Pancreas (tissue), 10 donors: ENCODE measurements around the gene VWDE. TPM values are rescaled to one million over a fixed set of nuclear protein-coding genes. Genes with fewer than 3 reads are reported as not detected.
"Not testable (repeated sequence)": the region's sequence is repeated elsewhere in the genome, so short reads cannot be mapped to it uniquely, and the experiment has no call there.

ENCODE experiments used
- ATAC-seq, 4 donors: fragments of 200-7000 bp; cut with Tn5 transposase; one replicate each; pipeline versions ENCODE4 v1.8.0 to v1.9.1; 2020; ENCODE audit warnings: mild to moderate bottlenecking in 4 of 4, moderate library complexity in 4 of 4
- DNase-seq, 6 donors: peaks; one replicate each; pipeline ENCODE4 v3.0.0-alpha.2; 2020
- FAIRE-seq: peaks from 2 replicates; lab custom pipeline; 2012; peaks lifted over from hg19 to GRCh38; lab: Jason Lieb, UNC
- H3K27ac ChIP-seq, 4 donors: fragments of 200-600 bp; sonication (generic); 1 replicate in 3 of 4; 2 replicates in 1 of 4; pipeline versions ENCODE4 v1.5.0 to v1.8.0; 2020
- H3K27me3 ChIP-seq, 4 donors: fragments of 200-600 bp; one replicate each; pipeline ENCODE4 v1.8.0; 2021
- H3K36me3 ChIP-seq, 3 donors: fragments of 200-600 bp; sonication (generic) in 1 of 3; one replicate each; pipeline versions ENCODE4 v1.5.0 to v1.8.0; 2020 to 2021
- H3K4me1 ChIP-seq, 3 donors: fragments of 200-600 bp; one replicate each; pipeline ENCODE4 v1.8.0; 2021
- H3K4me3 ChIP-seq, 4 donors: fragments of 200-600 bp; sonication (generic) in 2 of 4; one replicate each; pipeline versions ENCODE4 v1.5.0 to v1.8.0; 2020 to 2021
- H3K9me3 ChIP-seq, 4 donors: fragments of 200-600 bp; one replicate each; pipeline ENCODE4 v1.8.0; 2021
- CTCF ChIP-seq, 4 donors: fragments of 200-600 bp; sonication (generic) in 3 of 4; IDR thresholded peaks; one replicate each; pipeline versions ENCODE4 v1.5.0 to v1.8.0; 2021; ENCODE audit warnings: antibody characterized with exemption in 4 of 4
- WGBS, 2 donors: extraction: QIAGEN DNeasy Blood & Tissue Kit; methylation state at CpG; one replicate each; pipeline ENCODE4 v1.1.7; 2013; 5-methylcytosine and 5-hydroxymethylcytosine counted together
- intact Hi-C, 3 donors: fragments of 100-400 bp; cut with DNase I; formaldehyde crosslinking; loops; one replicate each; pipeline versions ENCODE4 v1.11.1 to v1.14.2; 2022
- polyA plus RNA-seq, 2 donors: library from polyadenylated mRNA; stranded (reverse); fragments of 200-250 nt; gene quantifications; one replicate each; pipeline ENCODE4 v1.2.3, GENCODE V29; 2013
- total RNA-seq, 6 donors: library from RNA; stranded (reverse); fragmentation: NEBNext Ultra II Directional in 4 of 6; extraction: Animal tissue kit (Norgen Biotek cat#: 25700) in 4 of 6; gene quantifications; one replicate each; pipeline versions ENCODE4 v1.2.1 to v1.2.4, GENCODE V29; 2021 to 2023
- donor health status: healthy with polysubstance abuse.
- donor health status: DM: no; HTN: no; CAD: no; lungs with moderate emphysema.
- donor health status: DM: no; HTN: no; CAD: no.
- donor health status: control.
- donor health status: control.
- donor health status: Bipolar disorder and iron deficiency.
- donor health status: DM: yes; HTN: yes; CAD: no.
- donor health status: DM: no; HTN: no; CAD: no.
- donor health status: DM: no; HTN: no; CAD: no.
- donor health status: DM: yes; HTN: yes; CAD: no.

The VWDE gene
- total and polyA plus RNA-seq, 8 donors: 0.37 to 7.9 (median 1.2) TPM

GRCh38 chr7:12402365-12402725, 1.3 kb downstream of the VWDE start:
- 48 to 57% methylated on average over 3 of the region's 3 CpGs for WGBS, 2 donors
- ATAC-seq (no peak), FAIRE-seq (no peak), DNase-seq (no peak)
- Histone ChIP-seq H3K4me3 (no peak overlapping the region), H3K36me3 (no peaks in the 10 kb centered on the region), H3K9me3 (no peaks in the 10 kb centered on the region), H3K27me3 (peaks cover 0 to 15% (median 4%) of the 10 kb centered on the region in 4 donors), H3K4me1 (peaks cover 0 to 5% (median 0%) of the 10 kb centered on the region in 3 donors), H3K27ac (no peak overlapping the region)
- TF ChIP-seq CTCF (IDR thresholded peaks at IDR 0.05): no peak
- intact Hi-C loops: no loop called here

- intact Hi-C loops: no loop called here
- Histone ChIP-seq H3K27me3 (peaks cover 0 to 15% (median 4%) of the 10 kb centered on the region in 4 donors), H3K4me1 (peaks cover 0 to 5% (median 0%) of the 10 kb centered on the region in 3 donors), H3K9me3 (no peaks in the 10 kb centered on the region), H3K36me3 (no peaks in the 10 kb centered on the region), H3K27ac (no peak overlapping the region), H3K4me3 (no peak overlapping the region)
- no peak for TF ChIP-seq CTCF (IDR thresholded peaks at IDR 0.05)
- ATAC-seq (no peak), DNase-seq (no peak), FAIRE-seq (no peak)
- WGBS, 2 donors: 54 to 68% methylated on average over 9 of the region's 9 CpGs
Observed at GRCh38 chr7:12401538-12402364, 1.9 kb downstream of the VWDE start.

- intact Hi-C loops: no loop called here
- TF ChIP-seq CTCF (IDR thresholded peaks at IDR 0.05): no peak
- ATAC-seq: no peak
- no peak for FAIRE-seq
- Histone ChIP-seq H3K36me3 (no peaks in the 10 kb centered on the region), H3K9me3 (no peaks in the 10 kb centered on the region), H3K27me3 (peaks cover 0 to 15% (median 4%) of the 10 kb centered on the region in 4 donors), H3K27ac (no peak overlapping the region), H3K4me1 (no peaks in the 10 kb centered on the region), H3K4me3 (no peak overlapping the region)
- DNase-seq: no peak
Observed at GRCh38 chr7:12398186-12398585, 5.5 kb downstream of the VWDE start.

- TF ChIP-seq CTCF (IDR thresholded peaks at IDR 0.05): no peak
- ATAC-seq: no peak
- Histone ChIP-seq H3K9me3 (no peaks in the 10 kb centered on the region), H3K27me3 (peaks cover 0 to 15% (median 4%) of the 10 kb centered on the region in 4 donors), H3K4me1 (no peaks in the 10 kb centered on the region), H3K27ac (no peak overlapping the region), H3K36me3 (no peaks in the 10 kb centered on the region), H3K4me3 (no peak overlapping the region)
- intact Hi-C loops: no loop called here
- DNase-seq: no peak
- 72 to 81% methylated on average over 4 of the region's 4 CpGs for WGBS, 2 donors
- FAIRE-seq: no peak
Observed at GRCh38 chr7:12397671-12398070, 6.0 kb downstream of the VWDE start.

- peaks cover 0 to 15% (median 4%) of the 10 kb centered on the region in 4 donors for H3K27me3 ChIP-seq
- ATAC-seq, H3K4me1 ChIP-seq, H3K27ac ChIP-seq, DNase-seq, H3K36me3 ChIP-seq, intact Hi-C loops, H3K4me3 ChIP-seq, H3K9me3 ChIP-seq, FAIRE-seq: not testable (repeated sequence)
- 52 to 92% methylated on average over 1 of the region's 1 CpG for WGBS, 2 donors
Observed at GRCh38 chr7:12396670-12397069, 7.0 kb downstream of the VWDE start.
